Activated T-cell treated with anti-CD3 and anti-CD28 coated beads, Interleukin-2, amount 50 U/mL, for 1 hour (primary cell): ENCODE measurements around the gene TAS2R19.
"Not testable (repeated sequence)": the region's sequence is repeated elsewhere in the genome, so short reads cannot be mapped to it uniquely, and the experiment has no call there.

Experiments used
- DNase-seq: peaks from one replicate; pipeline ENCODE4 v3.0.0-alpha.2; 2020

TAS2R19 gene

GRCh38 chr12:11022520-11022919 is at the start of gene TAS2R19:
TAS2R19 (minus strand) TSS chr12:11022620; CDS start chr12:11022571, 49 bp downstream.
- no peak for DNase-seq

DNA sequence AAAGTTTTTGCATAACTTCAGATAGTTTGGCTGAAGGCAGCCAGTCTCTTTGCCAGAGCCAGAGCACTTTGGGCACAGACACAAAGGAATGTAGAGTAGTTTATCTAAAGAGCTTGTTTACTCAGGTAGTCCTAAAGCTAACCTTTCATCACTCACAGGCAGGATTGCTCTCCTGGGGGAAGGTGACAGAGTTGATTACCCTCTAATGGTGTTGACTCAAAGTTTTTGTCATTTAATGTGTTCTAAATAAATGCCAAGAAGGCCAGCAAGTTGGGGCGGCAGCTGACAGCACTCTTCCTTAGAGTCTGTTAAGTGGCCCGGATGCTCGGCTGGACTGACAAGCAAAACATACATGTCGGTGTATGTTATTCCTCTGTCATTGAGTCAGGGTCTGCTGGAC is 49.0 kb upstream of the TAS2R19 start:
- no peak for DNase-seq

GRCh38 chr12:11070999-11071398 is 48.6 kb upstream of the TAS2R19 start:
- no peak for DNase-seq

- no peak for DNase-seq
Measured at GRCh38 chr12:11069854-11070365, 47.5 kb upstream of the TAS2R19 start.

- DNase-seq = no peak
Measured at GRCh38 chr12:11067514-11067913, 45.1 kb upstream of the TAS2R19 start.

DNA sequence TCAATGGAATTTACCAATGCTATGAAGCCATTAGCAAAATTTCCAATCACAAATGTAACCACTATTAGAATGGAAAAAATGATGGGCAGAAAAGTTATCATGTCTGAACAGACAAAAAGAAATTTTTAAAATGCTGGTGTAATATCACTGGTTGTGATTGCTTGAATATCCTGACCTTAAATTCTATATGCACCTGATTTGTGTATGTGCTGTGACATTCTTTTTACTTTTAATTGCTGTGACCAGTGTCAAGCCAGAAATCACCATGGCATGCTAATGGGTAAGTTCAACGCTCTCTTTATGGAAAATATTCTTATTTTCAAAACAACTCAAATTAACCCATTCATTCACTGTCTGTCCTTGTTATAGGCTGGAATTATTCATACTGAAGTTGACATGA is 39.8 kb upstream of the TAS2R19 start, which contains the start of gene TAS2R46:
TSS of gene TAS2R46 (minus strand) at position 101 of the 400 bp plus-strand sequence. CDS start at position 101, 0 bp downstream.
- not testable (repeated sequence) for DNase-seq

GRCh38 chr12:11059784-11060183 is 37.4 kb upstream of the TAS2R19 start:
- DNase-seq = no peak

DNA sequence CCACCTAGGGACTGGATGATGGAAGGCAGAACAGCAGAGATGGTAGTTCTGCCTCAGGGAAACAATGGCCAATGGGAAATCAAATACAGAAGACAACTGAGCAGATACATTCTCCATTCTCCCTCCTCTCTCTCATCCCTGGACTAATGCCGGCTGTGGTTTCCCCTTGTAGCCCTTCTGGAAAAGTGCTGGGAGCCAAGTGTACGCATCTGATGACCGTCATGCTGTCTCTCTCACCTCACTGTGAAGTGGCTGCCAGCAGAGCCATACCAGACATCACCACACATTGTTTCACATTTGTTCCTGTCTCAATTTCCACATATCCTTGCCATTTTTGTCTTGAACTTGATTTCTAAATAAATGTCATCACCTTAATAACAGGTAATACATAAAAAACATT is 36.6 kb upstream of the TAS2R19 start:
- no peak for DNase-seq

DNA sequence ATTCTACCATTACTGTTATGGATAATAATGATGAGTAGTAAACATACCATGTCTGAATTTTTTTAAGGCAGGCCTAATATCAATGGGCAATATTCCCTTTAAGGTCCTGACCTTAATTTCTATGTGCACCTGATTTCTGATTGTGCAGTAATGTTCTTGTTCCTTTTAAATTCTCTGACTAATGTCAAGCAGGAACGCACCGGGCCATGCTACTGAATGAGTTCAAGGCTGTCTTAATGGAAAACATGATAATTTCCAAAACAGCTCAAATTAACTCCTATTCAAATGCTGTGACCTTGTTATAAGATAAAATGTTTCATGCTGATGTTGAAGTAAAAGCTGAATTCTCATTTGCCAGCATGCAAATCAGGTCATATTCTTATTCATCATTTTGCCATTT is 32.9 kb upstream of the TAS2R19 start:
- DNase-seq = no peak

DNA sequence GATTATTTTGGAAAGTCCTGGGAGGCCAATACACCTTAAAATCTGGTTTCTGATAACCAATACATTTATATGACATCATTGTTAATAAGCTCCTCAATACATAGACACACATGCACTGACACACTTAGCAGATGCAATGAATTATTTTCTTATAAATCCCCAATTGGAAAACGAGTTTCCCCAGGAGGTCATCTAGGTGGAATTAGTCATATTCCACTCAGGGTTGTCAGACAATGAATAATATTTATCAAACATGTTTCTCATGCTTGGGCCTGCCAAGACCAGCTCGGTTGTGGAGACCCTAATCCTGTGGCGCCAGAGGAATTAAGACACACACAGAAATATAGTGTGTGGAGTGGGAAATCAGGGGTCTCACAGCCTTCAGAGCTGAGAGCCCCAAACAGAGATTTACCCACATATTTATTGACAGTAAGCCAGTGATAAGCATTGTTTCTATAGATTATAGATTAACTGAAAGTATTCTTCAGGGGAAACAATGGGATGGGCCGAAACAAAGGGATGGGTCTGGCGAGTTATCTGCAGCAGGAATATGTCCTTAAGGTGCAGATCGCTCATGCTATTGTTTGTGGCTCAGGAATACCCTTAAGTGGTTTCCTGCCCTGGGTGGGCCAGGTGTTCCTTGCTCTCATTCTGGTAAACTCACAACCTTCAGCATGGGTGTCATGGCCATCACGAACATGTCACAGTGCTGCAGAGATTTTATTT is 27.5 kb upstream of the TAS2R19 start:
- not testable (repeated sequence) for DNase-seq

- not testable (repeated sequence) for DNase-seq
Measured at GRCh38 chr12:11041366-11041765, 18.9 kb upstream of the TAS2R19 start.

DNA sequence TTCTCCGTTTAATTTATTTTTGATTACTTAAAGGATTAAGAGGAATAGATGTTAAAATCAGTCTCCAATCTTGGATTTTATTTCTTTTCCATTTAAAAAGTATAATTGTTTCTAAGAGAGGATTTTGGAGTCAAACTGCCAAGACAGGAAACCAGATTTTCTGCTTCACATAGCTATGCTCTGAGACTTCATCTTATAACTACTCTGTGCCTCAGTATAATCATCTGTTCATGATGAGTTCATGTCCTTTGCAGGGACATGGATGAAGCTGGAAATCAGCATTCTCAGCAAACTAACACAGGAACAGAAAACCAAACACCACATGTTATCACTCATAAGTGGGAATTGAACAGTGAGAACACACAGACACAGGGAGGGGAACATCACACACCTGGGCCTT is 17.7 kb upstream of the TAS2R19 start:
- no peak for DNase-seq

GRCh38 chr12:11039171-11039570 is 16.8 kb upstream of the TAS2R19 start:
- no peak for DNase-seq

GRCh38 chr12:11033959-11034358 is 11.5 kb upstream of the TAS2R19 start:
- DNase-seq = not testable (repeated sequence)

GRCh38 chr12:11031307-11031706 is 8.9 kb upstream of the TAS2R19 start, which contains the start of gene TAS2R31:
TAS2R31 (minus strand) TSS chr12:11031407; CDS start chr12:11031335, 72 bp downstream.
- DNase-seq = no peak

DNA sequence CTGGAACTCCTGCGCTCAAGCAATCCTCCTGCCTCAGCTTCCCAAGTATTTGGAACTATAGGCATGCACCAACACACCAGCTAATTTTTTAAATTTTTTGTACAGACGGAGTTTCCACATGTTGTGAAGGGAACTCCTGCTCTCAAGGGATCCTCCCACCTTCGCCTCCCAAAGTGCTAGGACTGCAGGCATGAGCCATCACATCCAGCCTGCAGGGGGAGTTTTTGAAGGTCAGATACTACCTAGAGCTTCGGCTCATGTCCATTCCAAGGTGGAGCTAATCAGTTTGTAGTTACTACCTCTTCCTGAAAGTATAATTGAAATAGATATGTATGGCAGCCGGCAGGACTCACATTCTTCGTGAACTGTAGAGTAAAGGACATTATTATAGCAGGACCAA is 3.7 kb upstream of the TAS2R19 start:
- DNase-seq = no peak

- DNase-seq = no peak
Measured at GRCh38 chr12:11023387-11023786, 967 bp upstream of the TAS2R19 start.

GRCh38 chr12:11016937-11017336 is 5.5 kb downstream of the TAS2R19 start:
- no peak for DNase-seq

- no peak for DNase-seq
Measured at GRCh38 chr12:11015775-11016430, 6.5 kb downstream of the TAS2R19 start.

DNA sequence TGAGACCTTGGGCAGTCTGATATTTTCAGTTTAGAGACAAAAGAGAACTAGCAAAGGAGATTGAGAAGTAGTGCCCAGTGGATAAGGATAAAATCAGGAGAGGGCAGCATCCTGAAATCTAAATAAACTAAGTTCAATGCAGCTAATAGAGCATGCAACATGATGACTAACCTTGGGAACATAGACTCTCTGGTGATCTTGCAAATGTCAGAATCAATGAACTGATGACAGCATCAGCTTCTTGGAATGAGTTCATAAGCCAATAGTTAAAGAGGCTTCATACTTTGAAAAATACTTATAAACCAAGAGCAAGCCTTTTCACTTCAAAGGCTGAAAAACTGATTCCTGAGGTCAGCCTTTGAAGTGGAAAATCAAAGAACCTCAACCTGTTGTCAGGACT is 8.2 kb downstream of the TAS2R19 start:
- no peak for DNase-seq

DNA sequence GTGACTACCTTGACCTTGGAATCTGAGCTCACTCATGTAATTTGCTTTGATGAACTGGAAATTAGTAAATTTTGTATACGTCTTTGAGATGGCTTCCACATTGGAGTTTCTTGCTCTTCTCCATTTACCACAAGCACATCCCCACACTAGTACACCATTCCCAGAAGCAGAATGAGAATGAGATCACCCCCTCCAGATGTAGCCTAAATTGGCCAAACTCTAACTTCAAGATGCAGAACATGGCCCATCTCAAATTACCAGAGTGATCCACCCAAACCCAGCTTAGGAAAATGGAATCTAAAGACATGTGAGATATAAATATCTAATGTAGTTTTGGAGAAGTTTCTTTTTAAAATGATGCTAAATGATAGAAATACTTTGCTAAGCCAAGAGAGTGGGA is 14.8 kb downstream of the TAS2R19 start:
- DNase-seq = no peak

- DNase-seq = no peak
Measured at GRCh38 chr12:10998204-10998603, 24.2 kb downstream of the TAS2R19 start, which contains the start of gene TAS2R20. TAS2R20 (minus strand) TSS chr12:10998304; CDS start chr12:10997875, 429 bp downstream.

GRCh38 chr12:10994307-10994706 is 28.1 kb downstream of the TAS2R19 start:
- DNase-seq = no peak

GRCh38 chr12:10989107-10989506 is 33.3 kb downstream of the TAS2R19 start:
- DNase-seq = no peak
